ENCODE data around the gene NAB2.

GRCh38 chr12:57049890-57050289 is 39.0 kb upstream of the NAB2 start, which contains the start of gene MYO1A:
- TF ChIP-seq, protein P1, sequence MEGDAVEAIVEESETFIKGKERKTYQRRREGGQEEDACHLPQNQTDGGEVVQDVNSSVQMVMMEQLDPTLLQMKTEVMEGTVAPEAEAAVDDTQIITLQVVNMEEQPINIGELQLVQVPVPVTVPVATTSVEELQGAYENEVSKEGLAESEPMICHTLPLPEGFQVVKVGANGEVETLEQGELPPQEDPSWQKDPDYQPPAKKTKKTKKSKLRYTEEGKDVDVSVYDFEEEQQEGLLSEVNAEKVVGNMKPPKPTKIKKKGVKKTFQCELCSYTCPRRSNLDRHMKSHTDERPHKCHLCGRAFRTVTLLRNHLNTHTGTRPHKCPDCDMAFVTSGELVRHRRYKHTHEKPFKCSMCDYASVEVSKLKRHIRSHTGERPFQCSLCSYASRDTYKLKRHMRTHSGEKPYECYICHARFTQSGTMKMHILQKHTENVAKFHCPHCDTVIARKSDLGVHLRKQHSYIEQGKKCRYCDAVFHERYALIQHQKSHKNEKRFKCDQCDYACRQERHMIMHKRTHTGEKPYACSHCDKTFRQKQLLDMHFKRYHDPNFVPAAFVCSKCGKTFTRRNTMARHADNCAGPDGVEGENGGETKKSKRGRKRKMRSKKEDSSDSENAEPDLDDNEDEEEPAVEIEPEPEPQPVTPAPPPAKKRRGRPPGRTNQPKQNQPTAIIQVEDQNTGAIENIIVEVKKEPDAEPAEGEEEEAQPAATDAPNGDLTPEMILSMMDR (IDR thresholded peaks at IDR 0.05; ENCODE audit: insufficient read depth, low read length, poor library complexity, severe bottlenecking), result no peak
- TF ChIP-seq EZH2phosphoT487 (conservative IDR thresholded peaks at IDR 0.05; ENCODE audit: low read length), result no peak

All from SU-DHL-6 (cell line).